Measurements from ENCODE around the gene MASP1. TPM values are rescaled to one million over a fixed set of nuclear protein-coding genes. Genes with fewer than 3 reads are reported as not detected.

MASP1 gene
- total and polyA plus RNA-seq, 9 donors = 3.2 to 12.7 (median 8.1) TPM

- Histone ChIP-seq H3K36me3 (ENCODE audit: control insufficient read depth, insufficient read depth, low read length) (no peaks in the 10 kb centered on the region), H3K4me3 (ENCODE audit: low read length) (no peak overlapping the region), H3K9me3 (replicated peaks; ENCODE audit: control insufficient read depth, low read depth, low read length) (peaks cover 15% of the 10 kb centered on the region), H3K27me3 (ENCODE audit: control insufficient read depth, insufficient read depth, low read length) (no peaks in the 10 kb centered on the region), H3K4me1 (ENCODE audit: control insufficient read depth, insufficient read depth, low read length) (peaks cover 5% of the 10 kb centered on the region), H3K27ac (ENCODE audit: low read length) (no peak overlapping the region)
- WGBS (ENCODE audit: insufficient coverage) = 80% methylated on average over 2 of the region's 3 CpGs
- no peak for DNase-seq
These were observed 24.2 kb downstream of the MASP1 start for GRCh38 chr3:187267306-187267705.

- WGBS (ENCODE audit: insufficient coverage) = no CpG with 5 or more reads among the region's 1 CpG
- no peak overlapping the region for H3K4me3 ChIP-seq (ENCODE audit: low read length)
- peaks cover 15% of the 10 kb centered on the region for H3K9me3 ChIP-seq (replicated peaks; ENCODE audit: control insufficient read depth, low read depth, low read length)
- H3K27ac ChIP-seq (ENCODE audit: low read length) = no peak overlapping the region
- peaks cover 5% of the 10 kb centered on the region for H3K4me1 ChIP-seq (ENCODE audit: control insufficient read depth, insufficient read depth, low read length)
- no peak for DNase-seq
- no peaks in the 10 kb centered on the region for H3K36me3 ChIP-seq (ENCODE audit: control insufficient read depth, insufficient read depth, low read length)
- no peaks in the 10 kb centered on the region for H3K27me3 ChIP-seq (ENCODE audit: control insufficient read depth, insufficient read depth, low read length)
These were observed 24.8 kb downstream of the MASP1 start for GRCh38 chr3:187266691-187267090.

GRCh38 chr3:187265461-187265955 is 26.0 kb downstream of the MASP1 start:
- 40% methylated on average over 1 of the region's 2 CpGs for WGBS (ENCODE audit: insufficient coverage)
- peaks cover 5% of the 10 kb centered on the region for H3K4me1 ChIP-seq (ENCODE audit: control insufficient read depth, insufficient read depth, low read length)
- no peaks in the 10 kb centered on the region for H3K36me3 ChIP-seq (ENCODE audit: control insufficient read depth, insufficient read depth, low read length)
- no peaks in the 10 kb centered on the region for H3K27me3 ChIP-seq (ENCODE audit: control insufficient read depth, insufficient read depth, low read length)
- peak overlapping the region; percentile 49 for H3K27ac ChIP-seq (ENCODE audit: low read length)
- H3K4me3 ChIP-seq (ENCODE audit: low read length) = no peak overlapping the region
- peaks cover 12% of the 10 kb centered on the region for H3K9me3 ChIP-seq (replicated peaks; ENCODE audit: control insufficient read depth, low read depth, low read length)
- DNase-seq = peak; percentile 51

GRCh38 chr3:187264911-187265310 is 26.6 kb downstream of the MASP1 start:
- Histone ChIP-seq H3K4me1 (ENCODE audit: control insufficient read depth, insufficient read depth, low read length) (peaks cover 5% of the 10 kb centered on the region), H3K9me3 (replicated peaks; ENCODE audit: control insufficient read depth, low read depth, low read length) (peaks cover 6% of the 10 kb centered on the region), H3K27me3 (ENCODE audit: control insufficient read depth, insufficient read depth, low read length) (no peaks in the 10 kb centered on the region), H3K36me3 (ENCODE audit: control insufficient read depth, insufficient read depth, low read length) (no peaks in the 10 kb centered on the region), H3K4me3 (ENCODE audit: low read length) (no peak overlapping the region), H3K27ac (ENCODE audit: low read length) (no peak overlapping the region)
- DNase-seq = no peak
- WGBS (ENCODE audit: insufficient coverage) = 80% methylated on average over 1 of the region's 3 CpGs

GRCh38 chr3:187264021-187264420 is 27.5 kb downstream of the MASP1 start:
- no peaks in the 10 kb centered on the region for H3K36me3 ChIP-seq (ENCODE audit: control insufficient read depth, insufficient read depth, low read length)
- peaks cover 5% of the 10 kb centered on the region for H3K4me1 ChIP-seq (ENCODE audit: control insufficient read depth, insufficient read depth, low read length)
- no peak overlapping the region for H3K4me3 ChIP-seq (ENCODE audit: low read length)
- peak; percentile 12 for DNase-seq
- no peak overlapping the region for H3K27ac ChIP-seq (ENCODE audit: low read length)
- 29% methylated on average over 1 of the region's 4 CpGs for WGBS (ENCODE audit: insufficient coverage)
- no peaks in the 10 kb centered on the region for H3K27me3 ChIP-seq (ENCODE audit: control insufficient read depth, insufficient read depth, low read length)
- peaks cover under 1% of the 10 kb centered on the region for H3K9me3 ChIP-seq (replicated peaks; ENCODE audit: control insufficient read depth, low read depth, low read length)

GRCh38 chr3:187263270-187263669 is 28.3 kb downstream of the MASP1 start:
- H3K27ac ChIP-seq (ENCODE audit: low read length) = no peak overlapping the region
- H3K36me3 ChIP-seq (ENCODE audit: control insufficient read depth, insufficient read depth, low read length) = no peaks in the 10 kb centered on the region
- DNase-seq = peak; percentile 86

GRCh38 chr3:187262360-187262759 is 29.2 kb downstream of the MASP1 start:
- no peak overlapping the region for H3K27ac ChIP-seq (ENCODE audit: low read length)

More at GRCh38 chr3:187263270-187263669, 28.3 kb downstream of the MASP1 start:
- Histone ChIP-seq H3K27me3 (ENCODE audit: control insufficient read depth, insufficient read depth, low read length) (no peaks in the 10 kb centered on the region), H3K9me3 (replicated peaks; ENCODE audit: control insufficient read depth, low read depth, low read length) (no peaks in the 10 kb centered on the region), H3K4me3 (ENCODE audit: low read length) (no peak overlapping the region), H3K4me1 (ENCODE audit: control insufficient read depth, insufficient read depth, low read length) (peaks cover 5% of the 10 kb centered on the region)

GRCh38 chr3:187261541-187261969 is 30.0 kb downstream of the MASP1 start:
- no peak overlapping the region for H3K27ac ChIP-seq (ENCODE audit: low read length)
- no peaks in the 10 kb centered on the region for H3K27me3 ChIP-seq (ENCODE audit: control insufficient read depth, insufficient read depth, low read length)
- no peaks in the 10 kb centered on the region for H3K36me3 ChIP-seq (ENCODE audit: control insufficient read depth, insufficient read depth, low read length)
- no peak for DNase-seq
- H3K4me3 ChIP-seq (ENCODE audit: low read length) = no peak overlapping the region
- H3K4me1 ChIP-seq (ENCODE audit: control insufficient read depth, insufficient read depth, low read length) = peaks cover 5% of the 10 kb centered on the region
- WGBS (ENCODE audit: insufficient coverage) = no CpG with 5 or more reads among the region's 3 CpGs
- no peaks in the 10 kb centered on the region for H3K9me3 ChIP-seq (replicated peaks; ENCODE audit: control insufficient read depth, low read depth, low read length)

More at GRCh38 chr3:187262360-187262759, 29.2 kb downstream of the MASP1 start:
- Histone ChIP-seq H3K9me3 (replicated peaks; ENCODE audit: control insufficient read depth, low read depth, low read length) (no peaks in the 10 kb centered on the region), H3K36me3 (ENCODE audit: control insufficient read depth, insufficient read depth, low read length) (no peaks in the 10 kb centered on the region), H3K4me1 (ENCODE audit: control insufficient read depth, insufficient read depth, low read length) (peaks cover 5% of the 10 kb centered on the region), H3K27me3 (ENCODE audit: control insufficient read depth, insufficient read depth, low read length) (no peaks in the 10 kb centered on the region), H3K4me3 (ENCODE audit: low read length) (no peak overlapping the region)
- WGBS (ENCODE audit: insufficient coverage) = 100% methylated on average over 2 of the region's 6 CpGs
- no peak for DNase-seq

GRCh38 chr3:187259171-187259570 is 32.4 kb downstream of the MASP1 start:
- Histone ChIP-seq H3K4me1 (ENCODE audit: control insufficient read depth, insufficient read depth, low read length) (no peaks in the 10 kb centered on the region), H3K9me3 (replicated peaks; ENCODE audit: control insufficient read depth, low read depth, low read length) (no peaks in the 10 kb centered on the region), H3K27me3 (ENCODE audit: control insufficient read depth, insufficient read depth, low read length) (no peaks in the 10 kb centered on the region), H3K4me3 (ENCODE audit: low read length) (no peak overlapping the region), H3K36me3 (ENCODE audit: control insufficient read depth, insufficient read depth, low read length) (no peaks in the 10 kb centered on the region), H3K27ac (ENCODE audit: low read length) (no peak overlapping the region)
- no peak for DNase-seq
- WGBS (ENCODE audit: insufficient coverage) = no CpG with 5 or more reads among the region's 2 CpGs

- Histone ChIP-seq H3K27me3 (ENCODE audit: control insufficient read depth, insufficient read depth, low read length) (no peaks in the 10 kb centered on the region), H3K36me3 (ENCODE audit: control insufficient read depth, insufficient read depth, low read length) (no peaks in the 10 kb centered on the region), H3K9me3 (replicated peaks; ENCODE audit: control insufficient read depth, low read depth, low read length) (no peaks in the 10 kb centered on the region), H3K27ac (ENCODE audit: low read length) (no peak overlapping the region), H3K4me3 (ENCODE audit: low read length) (no peak overlapping the region), H3K4me1 (ENCODE audit: control insufficient read depth, insufficient read depth, low read length) (no peaks in the 10 kb centered on the region)
- no CpG with 5 or more reads among the region's 5 CpGs for WGBS (ENCODE audit: insufficient coverage)
- no peak for DNase-seq
These were observed 33.4 kb downstream of the MASP1 start for GRCh38 chr3:187257992-187258692.
